Naive thymus-derived CD8-positive, alpha-beta T cell (primary cell): ENCODE data around the gene SP6. TPM values are rescaled to one million over a fixed set of nuclear protein-coding genes. Genes with fewer than 3 reads are reported as not detected.

Experiments
- ATAC-seq, 2 donors: fragments of 150-1000 bp; cut with Tn5 transposase in 1 of 2; sonication (Bioruptor Pico), chemical (Tn5 transposase) in 1 of 2; 1 replicate in 1 of 2; 2 replicates in 1 of 2; pipeline ENCODE4 v1.10.0; 2021; ENCODE audit warnings: mild to moderate bottlenecking in 2 of 2, moderate library complexity in 2 of 2
- POLR2A ChIA-PET: fragments of 350-600 bp; sonication (Branson Sonifier 250); formaldehyde crosslinking; loops from one replicate; lab custom pipeline; 2021; ENCODE audit warnings: antibody characterized with exemption; lab: Charles Lee
- DNase-seq, 10 donors: peaks; one replicate each; pipeline versions ENCODE4 v3.0.0 to v3.0.0-alpha.2; 2020 to 2022
- H3K27ac Mint-ChIP-seq, 10 donors: one replicate each; pipeline ENCODE4 v1.8.0; 2020 to 2022; ENCODE audit warnings: mild to moderate bottlenecking in 10 of 10, mixed read lengths in 10 of 10, moderate library complexity in 4 of 10, inconsistent platforms in 1 of 10
- H3K27me3 Mint-ChIP-seq, 5 donors: one replicate each; pipeline ENCODE4 v1.8.0; 2021 to 2022; ENCODE audit warnings: mixed read lengths in 5 of 5
- H3K36me3 Mint-ChIP-seq, 3 donors: one replicate each; pipeline ENCODE4 v1.8.0; 2020 to 2022; ENCODE audit warnings: mixed read lengths in 3 of 3, mild to moderate bottlenecking in 2 of 3, inconsistent platforms in 1 of 3
- H3K4me1 Mint-ChIP-seq, 4 donors: one replicate each; pipeline ENCODE4 v1.8.0; 2021 to 2022; ENCODE audit warnings: mixed read lengths in 4 of 4
- H3K4me3 Mint-ChIP-seq, 10 donors: one replicate each; pipeline ENCODE4 v1.8.0; 2020 to 2022; ENCODE audit warnings: mild to moderate bottlenecking in 10 of 10, mixed read lengths in 10 of 10, moderate library complexity in 6 of 10, inconsistent platforms in 1 of 10
- H3K9me3 Mint-ChIP-seq, 9 donors: one replicate each; pipeline ENCODE4 v1.8.0; 2020 to 2022; ENCODE audit warnings: mixed read lengths in 9 of 9, mild to moderate bottlenecking in 3 of 9, inconsistent platforms in 1 of 9, moderate library complexity in 1 of 9
- polyA plus RNA-seq, 3 donors: library from polyadenylated mRNA; unstranded; fragments of 300-500 nt; fragmentation: Illumina TruSeq; gene quantifications; one replicate each; pipeline ENCODE4 v1.2.3, GENCODE V29; 2021
- total RNA-seq, 8 experiments: library from RNA in 2 of 8; stranded (reverse) in 2 of 8; gene quantifications; one replicate each; pipeline ENCODE4 v1.2.3 and lab custom pipeline; 2021 to 2026

Gene SP6
- total and polyA plus RNA-seq, 5 experiments from 2014 or later: 0.13 to 0.33 (median 0.16) TPM; not detected in 2

DNA sequence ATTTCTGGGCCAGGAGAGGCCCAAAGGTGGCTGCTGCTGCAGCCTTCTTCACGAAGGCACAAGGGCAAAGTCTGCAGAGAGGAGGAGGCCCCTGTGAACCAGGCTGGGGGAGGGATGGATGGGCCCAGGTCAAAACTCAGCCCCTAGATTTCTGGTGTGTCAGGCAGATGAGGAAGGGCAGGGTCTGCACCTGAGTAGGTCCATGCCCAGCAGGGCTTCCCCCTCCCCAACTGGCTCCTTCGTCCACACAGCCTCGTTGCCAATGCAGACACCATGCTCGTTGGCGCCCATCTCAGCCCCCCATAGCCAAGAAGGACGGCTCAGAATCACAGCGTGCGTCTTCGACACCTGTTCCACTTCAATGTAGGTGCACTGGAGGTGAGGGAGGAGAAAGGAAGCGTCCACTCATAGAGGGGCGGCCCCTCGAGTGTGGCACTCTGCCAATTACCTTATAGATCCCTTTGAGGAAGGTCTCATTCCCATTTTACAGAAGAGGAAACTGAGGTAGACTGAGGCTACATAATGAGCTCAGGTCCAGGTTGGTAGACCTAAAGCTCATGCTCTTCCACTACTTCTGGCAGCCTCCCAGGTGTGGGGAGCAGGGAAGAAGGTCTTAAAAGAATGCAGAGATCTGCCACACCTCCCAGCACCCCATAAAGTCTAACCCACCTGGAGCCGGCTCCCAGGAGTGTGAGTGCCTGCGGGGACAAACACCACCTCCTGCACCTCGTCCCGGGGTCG, 10.8 kb downstream of the SP6 start:
- Mint-ChIP-seq H3K9me3 (no peaks in the 10 kb centered on the region), H3K36me3 (peaks cover 0 to 6% (median 0%) of the 10 kb centered on the region in 3 donors), H3K4me3 (peak overlapping the region; percentile 84 to 99 (median 94)), H3K4me1 (peaks cover 15 to 47% (median 28%) of the 10 kb centered on the region in 4 donors), H3K27ac (peak overlapping the region in 9 of 10 donors; percentile 57 to 95 (median 75)), H3K27me3 (peaks cover 0 to 14% (median 6%) of the 10 kb centered on the region in 5 donors)
- POLR2A ChIA-PET: interaction anchor here (0.6 to 15.9 kb wide), 6 partner anchors 9 to 226 kb away, joined by 3 to 203 read pairs (median 6); partner anchors contain the start of genes LRRC46, MRPL10, OSBPL7 and PNPO
- no peak for ATAC-seq
- DNase-seq: no peak

- POLR2A ChIA-PET: interaction anchor here (1.2 to 15.9 kb wide), 3 partner anchors 8 to 54 kb away, joined by 3 to 203 read pairs (median 17); partner anchors contain the start of genes LRRC46, MRPL10 and SP2
- H3K9me3 Mint-ChIP-seq: no peaks in the 10 kb centered on the region
- DNase-seq (no peak), ATAC-seq (no peak)
- peak overlapping the region in 5 of 10 donors; percentile 26 to 99 (median 26) for H3K4me3 Mint-ChIP-seq
- peak overlapping the region in 1 of 10 donors; percentile 66 for H3K27ac Mint-ChIP-seq
- peaks cover 0 to 3% (median 1%) of the 10 kb centered on the region in 5 donors for H3K27me3 Mint-ChIP-seq
- H3K4me1 Mint-ChIP-seq: peaks cover 25 to 58% (median 39%) of the 10 kb centered on the region in 4 donors
- peaks cover 0 to 6% (median 0%) of the 10 kb centered on the region in 3 donors for H3K36me3 Mint-ChIP-seq
Observed at GRCh38 chr17:47839071-47839470, 11.9 kb downstream of the SP6 start.

GRCh38 chr17:47838636-47839035, 12.3 kb downstream of the SP6 start:
- no peak for DNase-seq
- Mint-ChIP-seq H3K4me1 (peaks cover 28 to 61% (median 42%) of the 10 kb centered on the region in 4 donors), H3K27me3 (peaks cover 0 to 2% (median 0%) of the 10 kb centered on the region in 5 donors), H3K9me3 (no peaks in the 10 kb centered on the region), H3K4me3 (peak overlapping the region in 2 of 10 donors; percentile 26), H3K27ac (peak overlapping the region in 1 of 10 donors; percentile 66), H3K36me3 (peaks cover 0 to 6% (median 0%) of the 10 kb centered on the region in 3 donors)
- no peak for ATAC-seq
- POLR2A ChIA-PET: interaction anchor here (1.2 to 15.9 kb wide), 2 partner anchors 16 to 54 kb away, joined by 3 to 203 read pairs; partner anchors contain the start of gene SP2

DNA sequence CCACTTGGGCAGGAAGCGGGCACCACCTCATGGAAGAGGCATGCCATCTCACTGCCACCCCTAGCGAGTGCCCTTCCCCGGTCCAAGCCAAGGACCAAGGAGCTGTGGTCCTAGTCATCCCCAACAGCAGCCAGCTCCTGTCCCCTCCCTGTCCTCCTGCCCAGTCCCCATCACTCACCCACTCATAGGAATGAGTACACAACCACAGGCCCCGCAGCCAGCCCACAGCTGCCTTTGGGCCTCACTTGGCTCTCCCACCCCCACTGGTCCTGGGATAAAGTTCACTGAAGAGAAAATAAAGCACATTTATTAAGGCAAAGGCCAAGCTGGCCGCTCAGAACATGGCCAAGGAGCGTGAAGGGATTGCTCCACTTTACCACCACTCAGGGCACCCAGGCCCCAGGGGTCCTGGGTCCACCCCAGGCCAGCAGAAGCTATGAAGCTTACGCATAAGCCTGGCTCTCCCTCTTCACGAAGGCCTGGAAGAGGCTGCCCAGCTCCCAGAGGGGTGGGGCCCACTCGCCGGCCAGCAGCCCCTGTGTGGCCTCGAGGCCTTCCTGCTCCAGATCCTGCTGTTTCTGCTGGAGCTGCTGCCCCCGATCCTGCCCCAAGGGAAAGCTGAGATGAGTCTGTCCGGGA, 13.4 kb downstream of the SP6 start:
- Mint-ChIP-seq H3K27me3 (no peaks in the 10 kb centered on the region), H3K36me3 (peaks cover 0 to 6% (median 0%) of the 10 kb centered on the region in 3 donors), H3K27ac (peak overlapping the region in 2 of 10 donors; percentile 21 to 41), H3K9me3 (no peaks in the 10 kb centered on the region), H3K4me3 (no peak overlapping the region), H3K4me1 (peaks cover 25 to 59% (median 42%) of the 10 kb centered on the region in 4 donors)
- POLR2A ChIA-PET: interaction anchor here (0.6 to 15.9 kb wide), 3 partner anchors 10 to 55 kb away, joined by 3 to 203 read pairs (median 5); partner anchors contain the start of gene SP2
- DNase-seq: no peak
- no peak for ATAC-seq

DNA sequence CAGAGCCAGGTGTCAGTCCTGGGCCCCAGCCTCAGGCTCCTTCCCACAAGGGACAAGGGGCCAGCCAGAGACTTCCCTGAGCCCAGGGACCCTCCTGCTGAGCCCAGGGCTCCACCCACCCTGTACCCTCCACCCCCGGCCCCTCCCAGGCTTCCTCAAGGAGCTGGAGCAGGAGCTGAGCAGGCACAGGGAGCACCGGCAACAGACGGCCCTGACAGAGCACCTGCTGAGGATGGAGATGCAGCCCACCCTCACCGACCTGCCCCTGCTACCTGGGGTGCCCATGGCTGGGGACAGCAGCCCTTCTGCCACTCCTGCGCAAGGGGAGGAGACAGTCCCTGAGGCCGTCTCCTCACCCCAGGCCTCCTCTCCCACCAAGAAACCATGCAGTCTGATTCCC, 14.4 kb downstream of the SP6 start:
- POLR2A ChIA-PET: interaction anchor here (15.9 kb wide), 1 partner anchor 56 kb away, joined by 203 read pairs; the partner anchor contains the start of gene SP2
- Mint-ChIP-seq H3K36me3 (peaks cover 0 to 6% (median 0%) of the 10 kb centered on the region in 3 donors), H3K4me3 (no peak overlapping the region), H3K9me3 (no peaks in the 10 kb centered on the region), H3K27me3 (no peaks in the 10 kb centered on the region), H3K4me1 (peaks cover 29 to 59% (median 41%) of the 10 kb centered on the region in 4 donors), H3K27ac (no peak overlapping the region)
- no peak for DNase-seq
- no peak for ATAC-seq

GRCh38 chr17:47834756-47835155, 16.2 kb downstream of the SP6 start:
- Mint-ChIP-seq H3K36me3 (peaks cover 0 to 6% (median 0%) of the 10 kb centered on the region in 3 donors), H3K27ac (peak overlapping the region; percentile 23 to 87 (median 68)), H3K27me3 (no peaks in the 10 kb centered on the region), H3K4me1 (peaks cover 27 to 61% (median 46%) of the 10 kb centered on the region in 4 donors), H3K9me3 (no peaks in the 10 kb centered on the region), H3K4me3 (peak overlapping the region in 8 of 10 donors; percentile 17 to 61 (median 43))
- POLR2A ChIA-PET: interaction anchor here (0.7 to 1.5 kb wide), 2 partner anchors 61 to 606 kb away, joined by 3 to 7 read pairs; partner anchors contain the start of gene SP2
- DNase-seq (no peak), ATAC-seq (no peak)

DNA sequence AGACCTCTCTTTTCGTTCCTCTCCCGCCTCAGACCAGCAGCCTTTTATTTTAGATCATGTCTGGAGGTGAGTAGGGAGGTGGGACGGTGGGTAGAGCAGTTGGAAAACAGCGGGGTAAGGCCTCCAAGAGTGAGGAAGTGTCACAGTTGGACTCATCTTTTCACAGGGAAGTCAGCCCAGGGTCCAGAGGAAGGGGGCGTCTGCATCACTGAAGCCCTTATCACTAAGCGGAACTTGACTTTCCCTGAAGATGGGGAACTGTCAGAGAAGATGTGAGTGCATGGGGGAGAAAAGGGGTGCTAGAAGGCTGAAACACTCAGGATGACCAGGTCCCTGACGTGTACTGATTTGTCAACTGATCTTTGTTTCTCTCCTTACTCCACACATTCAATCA, 19.0 kb downstream of the SP6 start:
- Mint-ChIP-seq H3K4me1 (peaks cover 23 to 64% (median 54%) of the 10 kb centered on the region in 4 donors), H3K9me3 (no peaks in the 10 kb centered on the region)
- POLR2A ChIA-PET: interaction anchor here (0.6 to 3.3 kb wide), 15 partner anchors 8 to 546 kb away, joined by 3 to 37 read pairs (median 4); partner anchors contain the start of genes CDK5RAP3, KPNB1, OSBPL7 and PNPO

GRCh38 chr17:47831003-47831933, 19.7 kb downstream of the SP6 start, which contains the start of the genes LRRC46 and MRPL10:
Gene LRRC46, plus strand, starts transcription at chr17:47831670. Its CDS starts 320 bp downstream, at chr17:47831990.
Gene MRPL10, minus strand, starts transcription at chr17:47831541. Its CDS starts 30 bp downstream, at chr17:47831511.
- ATAC-seq: peak; percentile 91 to 93
- Mint-ChIP-seq H3K27ac (peak within 1 kb of the TSS; percentile 93 to 100 (median 96)), H3K4me3 (peak within 1 kb of the TSS; percentile 92 to 99 (median 98)), H3K4me1 (peaks cover 23 to 64% (median 54%) of the 10 kb centered on the region in 4 donors), H3K9me3 (no peaks in the 10 kb centered on the region), H3K36me3 (peaks cover 0 to 29% (median 5%) of the 10 kb centered on the region in 3 donors), H3K27me3 (no peaks in the 10 kb centered on the region)
- DNase-seq: peak; percentile 82 to 94 (median 89)
- POLR2A ChIA-PET: interaction anchor here (0.6 to 3.3 kb wide), 16 partner anchors 9 to 546 kb away, joined by 3 to 37 read pairs (median 4); partner anchors contain the start of genes CDK5RAP3, KPNB1, OSBPL7 and PNPO

More for the DNA sequence above, 19.0 kb downstream of the SP6 start:
- DNase-seq (no peak), ATAC-seq (peak in 1 of 2 donors; percentile 6)
- no peaks in the 10 kb centered on the region for H3K27me3 Mint-ChIP-seq
- peak overlapping the region; percentile 92 to 99 (median 98) for H3K4me3 Mint-ChIP-seq
- H3K36me3 Mint-ChIP-seq: peaks cover 0 to 22% (median 0%) of the 10 kb centered on the region in 3 donors
- peak overlapping the region; percentile 93 to 100 (median 96) for H3K27ac Mint-ChIP-seq

- DNase-seq (no peak), ATAC-seq (no peak)
- POLR2A ChIA-PET: interaction anchor here (1.1 to 3.3 kb wide), 8 partner anchors 9 to 277 kb away, joined by 3 to 37 read pairs (median 4); partner anchors contain the start of genes KPNB1, OSBPL7, SCRN2 and SNX11
- Mint-ChIP-seq H3K9me3 (no peaks in the 10 kb centered on the region), H3K4me1 (peaks cover 23 to 58% (median 52%) of the 10 kb centered on the region in 4 donors), H3K27me3 (no peaks in the 10 kb centered on the region), H3K27ac (peak overlapping the region; percentile 93 to 100 (median 96)), H3K4me3 (peak overlapping the region; percentile 92 to 99 (median 98)), H3K36me3 (peaks cover 0 to 36% (median 5%) of the 10 kb centered on the region in 3 donors)
Observed at GRCh38 chr17:47830396-47831002, 20.5 kb downstream of the SP6 start.

DNA sequence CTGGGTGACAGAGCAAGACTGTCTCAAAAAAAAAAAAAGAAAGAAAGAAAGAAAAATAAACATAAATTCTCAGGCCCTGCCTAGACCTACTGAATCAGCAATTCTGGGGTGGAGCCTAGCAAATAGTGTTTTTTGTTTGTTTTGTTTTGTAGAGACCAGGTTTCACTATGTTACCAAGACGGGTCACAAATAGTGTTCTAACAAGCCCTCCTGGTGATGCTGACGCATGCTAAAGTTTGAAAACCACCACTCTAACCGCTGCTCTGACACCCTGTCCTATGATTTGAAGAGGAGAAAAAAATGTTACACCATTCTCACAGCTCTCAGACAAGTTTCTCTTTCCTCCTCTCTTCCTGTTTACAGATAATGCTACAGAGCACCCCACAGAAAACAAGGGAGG, 21.1 kb downstream of the SP6 start:
- no peaks in the 10 kb centered on the region for H3K9me3 Mint-ChIP-seq
- H3K27ac Mint-ChIP-seq: peak overlapping the region in 9 of 10 donors; percentile 57 to 100 (median 89)
- peaks cover 0 to 41% (median 7%) of the 10 kb centered on the region in 3 donors for H3K36me3 Mint-ChIP-seq
- POLR2A ChIA-PET: interaction anchor here (3.3 kb wide), 1 partner anchor 8 kb away, joined by 30 read pairs; the partner anchor contains the start of gene OSBPL7
- DNase-seq (peak in 4 of 10 donors; percentile 31 to 61 (median 34)), ATAC-seq (peak; percentile 8 to 11)
- H3K4me1 Mint-ChIP-seq: peaks cover 21 to 53% (median 46%) of the 10 kb centered on the region in 4 donors
- H3K27me3 Mint-ChIP-seq: no peaks in the 10 kb centered on the region
- H3K4me3 Mint-ChIP-seq: peak overlapping the region; percentile 30 to 99 (median 92)
